ENCODE results near the gene CCM2. TPM values are rescaled to one million over a fixed set of nuclear protein-coding genes. Genes with fewer than 3 reads are reported as not detected.

CCM2 gene
- total RNA-seq, 4 donors from 2014 or later, result 45.8 to 63.5 (median 50.4) TPM

GRCh38 chr7:44975331-44976039 is 24.5 kb upstream of the CCM2 start:
- TF ChIP-seq CTCF (IDR thresholded peaks at IDR 0.05; ENCODE audit: low read depth), result no peak

GRCh38 chr7:44976040-44976745 is 23.8 kb upstream of the CCM2 start:
- no peak for TF ChIP-seq CTCF (IDR thresholded peaks at IDR 0.05; ENCODE audit: low read depth)

GRCh38 chr7:44976746-44977196 is 23.2 kb upstream of the CCM2 start:
- TF ChIP-seq CTCF (IDR thresholded peaks at IDR 0.05; ENCODE audit: low read depth), result no peak

GRCh38 chr7:44977304-44977958 is 22.6 kb upstream of the CCM2 start:
- TF ChIP-seq CTCF (IDR thresholded peaks at IDR 0.05; ENCODE audit: low read depth), result no peak

GRCh38 chr7:44977959-44978335 is 22.1 kb upstream of the CCM2 start:
- no peak for TF ChIP-seq CTCF (IDR thresholded peaks at IDR 0.05; ENCODE audit: low read depth)

GRCh38 chr7:44978511-44979366 is 21.3 kb upstream of the CCM2 start, which contains the start of gene MYO1G:
MYO1G (minus strand) TSS chr7:44979015; CDS start chr7:44978961, 54 bp downstream.
- TF ChIP-seq CTCF (IDR thresholded peaks at IDR 0.05; ENCODE audit: low read depth), result no peak

Data from subcutaneous adipose tissue (tissue), 4 donors.